Astrocyte of the spinal cord (primary cell): ENCODE data around the gene JAG1.

Experiments used
- DNase-seq: peaks from one replicate; pipeline ENCODE4 v3.0.0; 2011; ENCODE audit warnings: low read depth, low spot score
- H3K4me3 ChIP-seq: 2 replicates; pipeline ENCODE4 v1.5.1; 2011; ENCODE audit warnings: low read depth, mild to moderate bottlenecking, low read length, moderate library complexity
- CTCF ChIP-seq: IDR thresholded peaks from 2 replicates; pipeline ENCODE4 v1.5.1; 2012; ENCODE audit warnings: low read depth, mild to moderate bottlenecking, low read length, inconsistent platforms
- in situ Hi-C: cut with HindIII; loops from 2 replicates; pipeline ENCODE4 v1.10.0; 2017; ENCODE audit warnings: low sequenced_read_pairs

Gene JAG1

GRCh38 chr20:10709916-10710315 is 36.1 kb upstream of the JAG1 start:
- no peak overlapping the region for H3K4me3 ChIP-seq
- in situ Hi-C loops: no loop called here
- DNase-seq: no peak
- no peak for TF ChIP-seq CTCF

GRCh38 chr20:10708351-10709185 is 34.8 kb upstream of the JAG1 start:
- DNase-seq: peak; percentile 78
- no peak overlapping the region for H3K4me3 ChIP-seq
- in situ Hi-C loops: no loop called here
- no peak for TF ChIP-seq CTCF

- DNase-seq: no peak
- TF ChIP-seq CTCF: no peak
- in situ Hi-C loops: no loop called here
- no peak overlapping the region for H3K4me3 ChIP-seq
Observed at GRCh38 chr20:10707791-10708190, 34.0 kb upstream of the JAG1 start.

GRCh38 chr20:10707068-10707467 is 33.3 kb upstream of the JAG1 start:
- TF ChIP-seq CTCF: no peak
- in situ Hi-C loops: no loop called here
- no peak overlapping the region for H3K4me3 ChIP-seq
- no peak for DNase-seq

- no peak for TF ChIP-seq CTCF
- in situ Hi-C loops: no loop called here
- DNase-seq: no peak
- H3K4me3 ChIP-seq: no peak overlapping the region
Observed at GRCh38 chr20:10706460-10706811, 32.6 kb upstream of the JAG1 start.

GRCh38 chr20:10705801-10706459 is 32.1 kb upstream of the JAG1 start:
- no peak for DNase-seq
- TF ChIP-seq CTCF: no peak
- H3K4me3 ChIP-seq: no peak overlapping the region
- in situ Hi-C loops: no loop called here
